ENCODE data around the gene AUH.

The AUH gene

GRCh38 chr9:91269907-91270491 lies 91.7 kb downstream of the AUH start:
- intact Hi-C loops (cut with DNase I): no loop called here
- no peak for DNase-seq

GRCh38 chr9:91266448-91266847 lies 95.3 kb downstream of the AUH start:
- DNase-seq: no peak
- intact Hi-C loops (cut with DNase I): no loop called here

- intact Hi-C loops (cut with DNase I): no loop called here
- no peak for DNase-seq
Measured at GRCh38 chr9:91265514-91265913, 96.2 kb downstream of the AUH start.

GRCh38 chr9:91261417-91261816 lies 100.3 kb downstream of the AUH start:
- intact Hi-C loops (cut with DNase I): no loop called here
- DNase-seq: no peak

GRCh38 chr9:91259162-91259561 lies 102.6 kb downstream of the AUH start:
- intact Hi-C loops (cut with DNase I): no loop called here

GRCh38 chr9:91258451-91258850 lies 103.3 kb downstream of the AUH start:
- DNase-seq: no peak
- intact Hi-C loops (cut with DNase I): no loop called here

More at GRCh38 chr9:91259162-91259561, 102.6 kb downstream of the AUH start:
- DNase-seq: no peak

GRCh38 chr9:91256235-91256634 lies 105.5 kb downstream of the AUH start:
- intact Hi-C loops (cut with DNase I): no loop called here

GRCh38 chr9:91255327-91255726 lies 106.4 kb downstream of the AUH start:
- DNase-seq: no peak
- intact Hi-C loops (cut with DNase I): no loop called here

More at GRCh38 chr9:91256235-91256634, 105.5 kb downstream of the AUH start:
- DNase-seq: no peak

- intact Hi-C loops (cut with DNase I): no loop called here
- DNase-seq: no peak
Measured at GRCh38 chr9:91253488-91253887, 108.2 kb downstream of the AUH start.

GRCh38 chr9:91248707-91249106 lies 113.0 kb downstream of the AUH start:
- intact Hi-C loops (cut with DNase I): no loop called here
- peak in 1 of 42 donors; percentile 7 for DNase-seq

GRCh38 chr9:91247278-91247677 lies 114.4 kb downstream of the AUH start:
- intact Hi-C loops (cut with DNase I): no loop called here
- DNase-seq: peak in 20 of 42 donors; percentile 8 to 63 (median 19)

- DNase-seq: peak in 35 of 42 donors; percentile 11 to 72 (median 29)
- intact Hi-C loops (cut with DNase I): no loop called here
Measured at GRCh38 chr9:91246846-91247245, 114.9 kb downstream of the AUH start.

- intact Hi-C loops (cut with DNase I): no loop called here
- no peak for DNase-seq
Measured at GRCh38 chr9:91245431-91246313, 116.0 kb downstream of the AUH start.

GRCh38 chr9:91243029-91243428 lies 118.7 kb downstream of the AUH start:
- intact Hi-C loops (cut with DNase I): no loop called here
- DNase-seq: no peak

- intact Hi-C loops (cut with DNase I): no loop called here
- DNase-seq: peak in 13 of 42 donors; percentile 5 to 73 (median 27)
Measured at GRCh38 chr9:91241909-91242308, 119.8 kb downstream of the AUH start.

- DNase-seq: no peak
- intact Hi-C loops (cut with DNase I): no loop called here
Measured at GRCh38 chr9:91240596-91241165, 121.0 kb downstream of the AUH start.

- no peak for DNase-seq
- intact Hi-C loops (cut with DNase I): no loop called here
Measured at GRCh38 chr9:91239367-91240111, 122.2 kb downstream of the AUH start.

- intact Hi-C loops (cut with DNase I): no loop called here
- no peak for DNase-seq
Measured at GRCh38 chr9:91234523-91234922, 127.2 kb downstream of the AUH start.

- no peak for DNase-seq
- intact Hi-C loops (cut with DNase I): no loop called here
Measured at GRCh38 chr9:91231619-91232018, 130.1 kb downstream of the AUH start.

GRCh38 chr9:91223000-91223399 lies 138.7 kb downstream of the AUH start:
- intact Hi-C loops (cut with DNase I): no loop called here
- no peak for DNase-seq

Data from head of caudate nucleus (tissue), 42 donors.